GM23338 (cell line): ENCODE results near the gene ICE1. TPM values are rescaled to one million over a fixed set of nuclear protein-coding genes. Genes with fewer than 3 reads are reported as not detected.

Experiments
- ATAC-seq: fragments of 200-7000 bp; cut with Tn5 transposase; 3 replicates; pipeline ENCODE4 v1.9.1; 2020
- DNase-seq: peaks from one replicate; pipeline ENCODE4 v3.0.0-alpha.2; 2015; ENCODE audit warnings: low spot score
- H2AFZ ChIP-seq: fragments of 200-600 bp; sonication (generic); 2 replicates; pipeline ENCODE4 v1.8.0; 2016; ENCODE audit warnings: antibody characterized with exemption, mild to moderate bottlenecking, moderate library complexity
- H3F3A ChIP-seq: fragments of 200-600 bp; sonication (generic); replicated peaks from 2 replicates; pipeline ENCODE4 v1.8.0; 2017; ENCODE audit warnings: antibody characterized with exemption, mixed run types, low read depth
- H3K27ac ChIP-seq: fragments of 200-600 bp; sonication (generic); 2 replicates; pipeline ENCODE4 v1.6.1; 2016; ENCODE audit warnings: low read depth
- H3K27me3 ChIP-seq: fragments of 200-600 bp; sonication (generic); 2 replicates; pipeline ENCODE4 v1.8.0; 2016; ENCODE audit warnings: mild to moderate bottlenecking, mixed run types, moderate library complexity; ENCODE audit not compliant: insufficient read depth
- H3K36me3 ChIP-seq: fragments of 200-600 bp; sonication (generic); 2 replicates; pipeline ENCODE4 v1.8.0; 2016; ENCODE audit warnings: mild to moderate bottlenecking; ENCODE audit not compliant: insufficient read depth
- H3K4me1 ChIP-seq: fragments of 200-600 bp; sonication (generic); 2 replicates; pipeline ENCODE4 v1.8.0; 2016; ENCODE audit warnings: mild to moderate bottlenecking, moderate library complexity; ENCODE audit not compliant: insufficient read depth
- H3K4me2 ChIP-seq: fragments of 200-600 bp; sonication (generic); 2 replicates; pipeline ENCODE4 v1.7.1; 2017; ENCODE audit warnings: mixed run types
- H3K4me3 ChIP-seq: fragments of 200-600 bp; sonication (generic); 2 replicates; pipeline ENCODE4 v1.6.1; 2016; ENCODE audit warnings: mixed run types
- H3K79me2 ChIP-seq: fragments of 200-600 bp; sonication (generic); replicated peaks from 2 replicates; pipeline ENCODE4 v1.8.0; 2017; ENCODE audit warnings: mild to moderate bottlenecking; ENCODE audit not compliant: insufficient read depth
- H3K9me2 ChIP-seq: fragments of 200-600 bp; sonication (generic); 2 replicates; pipeline ENCODE4 v1.8.0; 2017; ENCODE audit not compliant: insufficient read depth
- H4K20me1 ChIP-seq: fragments of 200-600 bp; sonication (generic); replicated peaks from 2 replicates; pipeline ENCODE4 v1.8.0; 2017; ENCODE audit warnings: mild to moderate bottlenecking; ENCODE audit not compliant: insufficient read depth
- H3K27ac Mint-ChIP-seq: 2 replicates; pipeline ENCODE4 v1.8.0; 2020; ENCODE audit warnings: inconsistent platforms, mild to moderate bottlenecking, moderate library complexity, mixed read lengths
- H3K27me3 Mint-ChIP-seq: 3 replicates; pipeline ENCODE4 v1.8.0; 2022; ENCODE audit warnings: low read depth, mild to moderate bottlenecking, moderate library complexity, mixed read lengths, inconsistent platforms; ENCODE audit not compliant: insufficient read depth, poor library complexity
- H3K36me3 Mint-ChIP-seq: 3 replicates; pipeline ENCODE4 v1.8.0; 2021; ENCODE audit warnings: low read depth, mild to moderate bottlenecking, inconsistent platforms, moderate library complexity, mixed read lengths
- H3K4me1 Mint-ChIP-seq: 3 replicates; pipeline ENCODE4 v1.8.0; 2020; ENCODE audit warnings: mild to moderate bottlenecking, inconsistent platforms, mixed read lengths
- H3K4me3 Mint-ChIP-seq: 3 replicates; pipeline ENCODE4 v1.8.0; 2021; ENCODE audit warnings: moderate library complexity, mild to moderate bottlenecking, inconsistent platforms, mixed read lengths
- H3K9me3 Mint-ChIP-seq: 3 replicates; pipeline ENCODE4 v1.8.0; 2020; ENCODE audit warnings: moderate library complexity, mild to moderate bottlenecking, inconsistent platforms, mixed read lengths
- CREB1 ChIP-seq: fragments of 250-450 bp; sonication (Bioruptor Pico); IDR thresholded peaks from 2 replicates; pipeline ENCODE4 v1.5.0; 2020; ENCODE audit warnings: low read depth, mild to moderate bottlenecking, moderate library complexity
- EZH2 ChIP-seq: fragments of 200-600 bp; sonication (generic); IDR thresholded peaks from one replicate; pipeline ENCODE4 v1.8.0; 2017; ENCODE audit warnings: antibody characterized with exemption, mild to moderate bottlenecking, low read depth; ENCODE audit not compliant: unreplicated experiment
- EZH2phosphoT487 ChIP-seq: fragments of 200-600 bp; sonication (generic); IDR thresholded peaks from one replicate; pipeline ENCODE4 v1.8.1; 2018; ENCODE audit warnings: antibody characterized with exemption; ENCODE audit not compliant: unreplicated experiment
- JUNB ChIP-seq: IDR thresholded peaks from one replicate; pipeline ENCODE4 v1.6.1; 2016; ENCODE audit warnings: antibody characterized with exemption; ENCODE audit not compliant: unreplicated experiment
- NANOG ChIP-seq: IDR thresholded peaks from 2 replicates; pipeline ENCODE4 v1.6.1; 2016; ENCODE audit warnings: antibody characterized with exemption, borderline replicate concordance
- POLR2AphosphoS5 ChIP-seq: IDR thresholded peaks from 2 replicates; pipeline ENCODE4 v1.6.1; 2016; ENCODE audit warnings: antibody characterized with exemption, low read depth
- STAT1 ChIP-seq: IDR thresholded peaks from one replicate; pipeline ENCODE4 v1.6.1; 2016; ENCODE audit warnings: antibody characterized with exemption; ENCODE audit not compliant: unreplicated experiment
- ZNF331 ChIP-seq: fragments of 250-450 bp; sonication (Bioruptor Pico); IDR thresholded peaks from 2 replicates; pipeline ENCODE4 v1.5.0; 2020; ENCODE audit warnings: low read depth, mild to moderate bottlenecking, moderate library complexity
- polyA plus RNA-seq: library from polyadenylated mRNA; unstranded; fragments of >200 nt; fragmentation: Nextera tagmentation; extraction: Ambion mirVana; gene quantifications from 2 replicates; pipeline ENCODE4 v1.2.1, GENCODE V29; 2016
- total RNA-seq: library from RNA; depleted of rRNA; stranded (reverse); fragments of >200 nt; shearing (Covaris generic); gene quantifications from 2 replicates; pipeline ENCODE4 v1.2.3, GENCODE V29; 2014
- TF ChIP-seq, protein P1 (sequence below): IDR thresholded peaks from 2 replicates; pipeline ENCODE4 v1.6.1; 2016; ENCODE audit warnings: antibody characterized with exemption
- TF ChIP-seq, protein P2 (sequence below), 2 experiments: fragments of 200-600 bp in 1 of 2; sonication (generic) in 1 of 2; conservative IDR thresholded peaks; 2 replicates each; pipeline versions ENCODE4 v1.5.1 to v1.6.1; 2016 to 2017; ENCODE audit warnings: antibody characterized with exemption in 2 of 2, low read depth in 2 of 2, mild to moderate bottlenecking in 2 of 2, moderate library complexity in 1 of 2
- TF ChIP-seq, protein P3 (sequence below): fragments of 250-450 bp; sonication (Bioruptor Pico); IDR thresholded peaks from 2 replicates; pipeline ENCODE4 v1.5.0; 2020; ENCODE audit warnings: mild to moderate bottlenecking, moderate library complexity

ICE1 gene
- total and polyA plus RNA-seq, 2 experiments from 2014 or later = 59.5 to 65.1 TPM

DNA sequence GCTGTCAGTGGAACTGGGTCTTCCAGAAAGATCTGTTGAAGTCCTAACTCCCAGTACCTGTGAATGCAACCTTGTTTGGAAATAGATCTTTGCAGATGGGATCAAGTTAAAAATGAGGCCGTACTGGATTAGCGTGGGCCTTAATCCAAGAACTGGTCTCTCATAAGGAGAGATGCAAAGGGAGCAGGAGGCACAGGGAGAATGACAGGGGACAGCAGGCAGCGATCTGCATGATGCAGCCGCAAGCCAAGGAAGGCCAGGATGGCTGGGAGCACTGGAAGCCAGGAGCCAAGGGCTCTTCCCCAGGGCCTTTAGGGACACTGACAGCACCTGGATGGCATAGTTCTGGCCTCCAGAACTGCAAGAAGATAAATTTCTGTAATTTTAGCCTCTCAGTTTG is 114.4 kb downstream of the ICE1 start:
- TF ChIP-seq EZH2 (no peak), ZNF331 (CRISPR knock-in tag) (no peak), POLR2AphosphoS5 (no peak), NANOG (no peak), EZH2phosphoT487 (no peak), JUNB (no peak)
- no peak for DNase-seq
- Histone ChIP-seq H3F3A (no peaks in the 10 kb centered on the region), H3K4me2 (no peak overlapping the region), H2AFZ (no peak overlapping the region; the same call in 1 of the 2 replicates), H3K27me3 (no peaks in the 10 kb centered on the region), H3K4me1 (peaks cover 4% of the 10 kb centered on the region), H3K36me3 (no peaks in the 10 kb centered on the region), H3K79me2 (no peaks in the 10 kb centered on the region), H3K9me2 (peaks cover 7% of the 10 kb centered on the region), H3K27ac (no peak overlapping the region), H3K4me3 (no peak overlapping the region), H4K20me1 (no peaks in the 10 kb centered on the region)
- Mint-ChIP-seq H3K4me1 (peaks cover 16% of the 10 kb centered on the region), H3K9me3 (no peaks in the 10 kb centered on the region), H3K4me3 (no peak overlapping the region), H3K36me3 (no peaks in the 10 kb centered on the region; the same call in 1 of the 3 replicates), H3K27me3 (peaks cover 4% of the 10 kb centered on the region), H3K27ac (no peak overlapping the region)
- ATAC-seq = no peak

DNA sequence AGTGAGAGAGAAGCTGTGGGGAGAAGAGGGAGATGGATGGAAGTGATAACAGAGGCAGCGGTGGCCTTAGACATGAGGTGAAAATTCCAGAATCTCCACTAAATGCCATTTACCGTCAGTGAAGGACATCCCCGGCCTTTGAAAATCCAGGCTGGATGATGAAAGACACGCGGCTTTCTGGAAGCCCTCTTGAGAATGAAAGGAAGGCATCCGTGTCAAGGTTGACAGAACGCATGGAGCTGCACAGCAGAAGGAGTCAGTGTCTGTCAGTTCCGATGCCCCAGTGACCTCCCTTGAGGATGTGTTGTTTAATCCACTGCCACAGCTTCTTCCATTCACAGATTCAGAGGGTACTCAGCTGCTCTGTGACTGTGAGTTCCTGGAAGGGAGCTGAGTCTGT is 114.9 kb downstream of the ICE1 start:
- H3K4me1 ChIP-seq = peaks cover 4% of the 10 kb centered on the region
- Mint-ChIP-seq H3K36me3 (no peaks in the 10 kb centered on the region; the same call in 1 of the 3 replicates), H3K27ac (no peak overlapping the region), H3K9me3 (no peaks in the 10 kb centered on the region), H3K27me3 (peaks cover 4% of the 10 kb centered on the region), H3K4me1 (peaks cover 18% of the 10 kb centered on the region), H3K4me3 (no peak overlapping the region)
- H2AFZ ChIP-seq = no peak overlapping the region; the same call in 1 of the 2 replicates
- no peak overlapping the region for H3K4me3 ChIP-seq
- H4K20me1 ChIP-seq = no peaks in the 10 kb centered on the region
- no peaks in the 10 kb centered on the region for H3K36me3 ChIP-seq
- no peaks in the 10 kb centered on the region for H3K27me3 ChIP-seq
- DNase-seq (no peak), ATAC-seq (no peak)
- no peak overlapping the region for H3K27ac ChIP-seq
- no peak overlapping the region for H3K4me2 ChIP-seq
- H3K9me2 ChIP-seq = peaks cover 3% of the 10 kb centered on the region
- H3K79me2 ChIP-seq = no peaks in the 10 kb centered on the region
- no peaks in the 10 kb centered on the region for H3F3A ChIP-seq
- TF ChIP-seq, protein P1, sequence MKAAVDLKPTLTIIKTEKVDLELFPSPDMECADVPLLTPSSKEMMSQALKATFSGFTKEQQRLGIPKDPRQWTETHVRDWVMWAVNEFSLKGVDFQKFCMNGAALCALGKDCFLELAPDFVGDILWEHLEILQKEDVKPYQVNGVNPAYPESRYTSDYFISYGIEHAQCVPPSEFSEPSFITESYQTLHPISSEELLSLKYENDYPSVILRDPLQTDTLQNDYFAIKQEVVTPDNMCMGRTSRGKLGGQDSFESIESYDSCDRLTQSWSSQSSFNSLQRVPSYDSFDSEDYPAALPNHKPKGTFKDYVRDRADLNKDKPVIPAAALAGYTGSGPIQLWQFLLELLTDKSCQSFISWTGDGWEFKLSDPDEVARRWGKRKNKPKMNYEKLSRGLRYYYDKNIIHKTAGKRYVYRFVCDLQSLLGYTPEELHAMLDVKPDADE = no peak
- TF ChIP-seq, protein P2, sequence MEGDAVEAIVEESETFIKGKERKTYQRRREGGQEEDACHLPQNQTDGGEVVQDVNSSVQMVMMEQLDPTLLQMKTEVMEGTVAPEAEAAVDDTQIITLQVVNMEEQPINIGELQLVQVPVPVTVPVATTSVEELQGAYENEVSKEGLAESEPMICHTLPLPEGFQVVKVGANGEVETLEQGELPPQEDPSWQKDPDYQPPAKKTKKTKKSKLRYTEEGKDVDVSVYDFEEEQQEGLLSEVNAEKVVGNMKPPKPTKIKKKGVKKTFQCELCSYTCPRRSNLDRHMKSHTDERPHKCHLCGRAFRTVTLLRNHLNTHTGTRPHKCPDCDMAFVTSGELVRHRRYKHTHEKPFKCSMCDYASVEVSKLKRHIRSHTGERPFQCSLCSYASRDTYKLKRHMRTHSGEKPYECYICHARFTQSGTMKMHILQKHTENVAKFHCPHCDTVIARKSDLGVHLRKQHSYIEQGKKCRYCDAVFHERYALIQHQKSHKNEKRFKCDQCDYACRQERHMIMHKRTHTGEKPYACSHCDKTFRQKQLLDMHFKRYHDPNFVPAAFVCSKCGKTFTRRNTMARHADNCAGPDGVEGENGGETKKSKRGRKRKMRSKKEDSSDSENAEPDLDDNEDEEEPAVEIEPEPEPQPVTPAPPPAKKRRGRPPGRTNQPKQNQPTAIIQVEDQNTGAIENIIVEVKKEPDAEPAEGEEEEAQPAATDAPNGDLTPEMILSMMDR (conservative IDR thresholded peaks at IDR 0.05; ENCODE audit: low read depth in 2 of 2) = no peak
- TF ChIP-seq NANOG (no peak), EZH2 (no peak), POLR2AphosphoS5 (no peak), STAT1 (no peak), CREB1 (CRISPR knock-in tag) (no peak), JUNB (no peak)
- TF ChIP-seq, protein P3, sequence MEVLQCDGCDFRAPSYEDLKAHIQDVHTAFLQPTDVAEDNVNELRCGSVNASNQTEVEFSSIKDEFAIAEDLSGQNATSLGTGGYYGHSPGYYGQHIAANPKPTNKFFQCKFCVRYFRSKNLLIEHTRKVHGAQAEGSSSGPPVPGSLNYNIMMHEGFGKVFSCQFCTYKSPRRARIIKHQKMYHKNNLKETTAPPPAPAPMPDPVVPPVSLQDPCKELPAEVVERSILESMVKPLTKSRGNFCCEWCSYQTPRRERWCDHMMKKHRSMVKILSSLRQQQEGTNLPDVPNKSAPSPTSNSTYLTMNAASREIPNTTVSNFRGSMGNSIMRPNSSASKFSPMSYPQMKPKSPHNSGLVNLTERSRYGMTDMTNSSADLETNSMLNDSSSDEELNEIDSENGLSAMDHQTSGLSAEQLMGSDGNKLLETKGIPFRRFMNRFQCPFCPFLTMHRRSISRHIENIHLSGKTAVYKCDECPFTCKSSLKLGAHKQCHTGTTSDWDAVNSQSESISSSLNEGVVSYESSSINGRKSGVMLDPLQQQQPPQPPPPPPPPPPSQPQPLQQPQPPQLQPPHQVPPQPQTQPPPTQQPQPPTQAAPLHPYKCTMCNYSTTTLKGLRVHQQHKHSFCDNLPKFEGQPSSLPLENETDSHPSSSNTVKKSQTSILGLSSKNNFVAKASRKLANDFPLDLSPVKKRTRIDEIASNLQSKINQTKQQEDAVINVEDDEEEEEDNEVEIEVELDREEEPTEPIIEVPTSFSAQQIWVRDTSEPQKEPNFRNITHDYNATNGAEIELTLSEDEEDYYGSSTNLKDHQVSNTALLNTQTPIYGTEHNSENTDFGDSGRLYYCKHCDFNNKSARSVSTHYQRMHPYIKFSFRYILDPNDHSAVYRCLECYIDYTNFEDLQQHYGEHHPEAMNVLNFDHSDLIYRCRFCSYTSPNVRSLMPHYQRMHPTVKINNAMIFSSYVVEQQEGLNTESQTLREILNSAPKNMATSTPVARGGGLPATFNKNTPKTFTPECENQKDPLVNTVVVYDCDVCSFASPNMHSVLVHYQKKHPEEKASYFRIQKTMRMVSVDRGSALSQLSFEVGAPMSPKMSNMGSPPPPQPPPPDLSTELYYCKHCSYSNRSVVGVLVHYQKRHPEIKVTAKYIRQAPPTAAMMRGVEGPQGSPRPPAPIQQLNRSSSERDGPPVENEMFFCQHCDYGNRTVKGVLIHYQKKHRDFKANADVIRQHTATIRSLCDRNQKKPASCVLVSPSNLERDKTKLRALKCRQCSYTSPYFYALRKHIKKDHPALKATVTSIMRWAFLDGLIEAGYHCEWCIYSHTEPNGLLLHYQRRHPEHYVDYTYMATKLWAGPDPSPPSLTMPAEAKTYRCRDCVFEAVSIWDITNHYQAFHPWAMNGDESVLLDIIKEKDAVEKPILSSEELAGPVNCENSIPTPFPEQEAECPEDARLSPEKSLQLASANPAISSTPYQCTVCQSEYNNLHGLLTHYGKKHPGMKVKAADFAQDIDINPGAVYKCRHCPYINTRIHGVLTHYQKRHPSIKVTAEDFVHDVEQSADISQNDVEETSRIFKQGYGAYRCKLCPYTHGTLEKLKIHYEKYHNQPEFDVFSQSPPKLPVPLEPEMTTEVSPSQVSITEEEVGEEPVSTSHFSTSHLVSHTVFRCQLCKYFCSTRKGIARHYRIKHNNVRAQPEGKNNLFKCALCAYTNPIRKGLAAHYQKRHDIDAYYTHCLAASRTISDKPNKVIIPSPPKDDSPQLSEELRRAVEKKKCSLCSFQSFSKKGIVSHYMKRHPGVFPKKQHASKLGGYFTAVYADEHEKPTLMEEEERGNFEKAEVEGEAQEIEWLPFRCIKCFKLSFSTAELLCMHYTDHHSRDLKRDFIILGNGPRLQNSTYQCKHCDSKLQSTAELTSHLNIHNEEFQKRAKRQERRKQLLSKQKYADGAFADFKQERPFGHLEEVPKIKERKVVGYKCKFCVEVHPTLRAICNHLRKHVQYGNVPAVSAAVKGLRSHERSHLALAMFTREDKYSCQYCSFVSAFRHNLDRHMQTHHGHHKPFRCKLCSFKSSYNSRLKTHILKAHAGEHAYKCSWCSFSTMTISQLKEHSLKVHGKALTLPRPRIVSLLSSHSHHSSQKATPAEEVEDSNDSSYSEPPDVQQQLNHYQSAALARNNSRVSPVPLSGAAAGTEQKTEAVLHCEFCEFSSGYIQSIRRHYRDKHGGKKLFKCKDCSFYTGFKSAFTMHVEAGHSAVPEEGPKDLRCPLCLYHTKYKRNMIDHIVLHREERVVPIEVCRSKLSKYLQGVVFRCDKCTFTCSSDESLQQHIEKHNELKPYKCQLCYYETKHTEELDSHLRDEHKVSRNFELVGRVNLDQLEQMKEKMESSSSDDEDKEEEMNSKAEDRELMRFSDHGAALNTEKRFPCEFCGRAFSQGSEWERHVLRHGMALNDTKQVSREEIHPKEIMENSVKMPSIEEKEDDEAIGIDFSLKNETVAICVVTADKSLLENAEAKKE (CRISPR knock-in tag) = no peak
